Measurements from ENCODE around the gene PSTPIP1.

The PSTPIP1 gene

GRCh38 chr15:76998663-76999285, 3.8 kb downstream of the PSTPIP1 start:
- no peak for DNase-seq (ENCODE audit: low read depth, low spot score)

GRCh38 chr15:76999996-77000395, 5.1 kb downstream of the PSTPIP1 start:
- no peak for DNase-seq (ENCODE audit: low read depth, low spot score)

- no peak for DNase-seq (ENCODE audit: low read depth, low spot score)
Observed at GRCh38 chr15:77001351-77001750, 6.4 kb downstream of the PSTPIP1 start.

- DNase-seq (ENCODE audit: low read depth, low spot score): no peak
Observed at GRCh38 chr15:77001966-77002365, 7.0 kb downstream of the PSTPIP1 start.

GRCh38 chr15:77002436-77002835, 7.5 kb downstream of the PSTPIP1 start:
- no peak for DNase-seq (ENCODE audit: low read depth, low spot score)

GRCh38 chr15:77002954-77003912, 8.3 kb downstream of the PSTPIP1 start:
- DNase-seq (ENCODE audit: low read depth, low spot score): no peak

GRCh38 chr15:77004189-77004588, 9.3 kb downstream of the PSTPIP1 start:
- DNase-seq (ENCODE audit: low read depth, low spot score): no peak

GRCh38 chr15:77009176-77009575, 14.2 kb downstream of the PSTPIP1 start:
- DNase-seq (ENCODE audit: low read depth, low spot score): no peak

GRCh38 chr15:77009646-77010311, 14.9 kb downstream of the PSTPIP1 start:
- no peak for DNase-seq (ENCODE audit: low read depth, low spot score)

GRCh38 chr15:77010312-77010686, 15.4 kb downstream of the PSTPIP1 start:
- DNase-seq (ENCODE audit: low read depth, low spot score): no peak

- DNase-seq (ENCODE audit: low read depth, low spot score): no peak
Observed at GRCh38 chr15:77010857-77011256, 15.9 kb downstream of the PSTPIP1 start.

GRCh38 chr15:77012117-77012712, 17.3 kb downstream of the PSTPIP1 start:
- no peak for DNase-seq (ENCODE audit: low read depth, low spot score)

GRCh38 chr15:77012868-77013267, 17.9 kb downstream of the PSTPIP1 start:
- DNase-seq (ENCODE audit: low read depth, low spot score): no peak

- DNase-seq (ENCODE audit: low read depth, low spot score): no peak
Observed at GRCh38 chr15:77013776-77014131, 18.8 kb downstream of the PSTPIP1 start.

- no peak for DNase-seq (ENCODE audit: low read depth, low spot score)
Observed at GRCh38 chr15:77014132-77015081, 19.5 kb downstream of the PSTPIP1 start.

- DNase-seq (ENCODE audit: low read depth, low spot score): no peak
Observed at GRCh38 chr15:77015646-77016320, 20.9 kb downstream of the PSTPIP1 start.

- DNase-seq (ENCODE audit: low read depth, low spot score): no peak
Observed at GRCh38 chr15:77016321-77016695, 21.4 kb downstream of the PSTPIP1 start.

GRCh38 chr15:77017091-77017660, 22.2 kb downstream of the PSTPIP1 start:
- DNase-seq (ENCODE audit: low read depth, low spot score): no peak

- DNase-seq (ENCODE audit: low read depth, low spot score): no peak
Observed at GRCh38 chr15:77017761-77018720, 23.1 kb downstream of the PSTPIP1 start.
